ENCODE measurements around the gene NCOA1.
"Not testable (repeated sequence)": the region's sequence is repeated elsewhere in the genome, so short reads cannot be mapped to it uniquely, and the experiment has no call there.

NCOA1 gene

GRCh38 chr2:24650997-24651642 lies 160.1 kb downstream of the NCOA1 start:
- TF ChIP-seq GATA1 (IDR thresholded peaks at IDR 0.05; ENCODE audit: low read depth, low read length) (no peak), POLR2A (IDR thresholded peaks at IDR 0.05; ENCODE audit: low read length) (no peak)
- no peak for DNase-seq

- TF ChIP-seq POLR2A (IDR thresholded peaks at IDR 0.05; ENCODE audit: low read length): no peak
- TF ChIP-seq GATA1 (IDR thresholded peaks at IDR 0.05; ENCODE audit: low read depth, low read length): no peak
- no peak for DNase-seq
These were observed 160.6 kb downstream of the NCOA1 start for GRCh38 chr2:24651643-24652003.

DNA sequence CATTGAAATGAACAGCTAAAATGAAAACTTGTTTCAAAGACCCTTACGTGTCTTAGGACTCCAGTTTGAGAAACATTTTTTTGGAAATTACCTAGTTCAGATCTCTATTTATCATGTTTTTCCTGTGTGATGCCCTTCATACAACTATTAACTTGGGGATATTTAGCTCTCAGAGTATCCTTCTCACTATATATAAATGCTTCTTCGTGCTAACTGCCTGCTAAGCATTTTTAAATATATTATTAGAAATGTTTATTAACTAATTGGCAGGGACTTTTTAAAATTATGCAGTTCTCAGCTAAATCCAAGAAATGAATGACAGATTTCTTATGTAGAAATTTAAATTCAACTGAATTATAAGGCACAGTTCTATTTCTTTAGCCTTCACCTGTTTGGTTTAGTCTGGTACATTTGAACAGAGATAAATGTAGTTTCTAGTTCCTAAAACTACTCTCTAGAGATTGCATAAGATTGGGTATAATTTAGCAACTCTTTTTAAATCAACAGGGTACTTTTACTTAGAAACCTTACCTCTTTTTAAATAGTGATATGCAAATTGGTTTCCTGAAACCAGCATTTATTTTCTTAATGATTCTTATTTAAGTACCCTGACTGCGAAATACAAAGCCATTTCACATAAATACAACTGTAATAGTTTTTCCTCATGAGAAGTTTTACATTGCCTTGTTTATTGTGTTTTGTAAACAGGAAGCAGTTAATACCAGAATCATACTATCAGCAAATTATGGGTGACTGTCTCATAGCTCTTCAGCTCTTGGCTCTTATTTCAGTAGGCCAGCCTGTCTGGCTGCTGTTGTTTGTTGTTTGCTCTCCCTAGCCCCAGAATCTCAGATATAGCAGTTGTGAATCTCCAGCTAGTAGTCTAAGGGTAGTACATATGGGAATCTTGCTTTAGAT lies 161.5 kb downstream of the NCOA1 start:
- DNase-seq: no peak
- no peak for TF ChIP-seq POLR2A (IDR thresholded peaks at IDR 0.05; ENCODE audit: low read length)

- DNase-seq: no peak
- no peak for TF ChIP-seq GATA1 (IDR thresholded peaks at IDR 0.05; ENCODE audit: low read depth, low read length)
- TF ChIP-seq POLR2A (IDR thresholded peaks at IDR 0.05; ENCODE audit: low read length): no peak
These were observed 166.8 kb downstream of the NCOA1 start for GRCh38 chr2:24657818-24658217.

DNA sequence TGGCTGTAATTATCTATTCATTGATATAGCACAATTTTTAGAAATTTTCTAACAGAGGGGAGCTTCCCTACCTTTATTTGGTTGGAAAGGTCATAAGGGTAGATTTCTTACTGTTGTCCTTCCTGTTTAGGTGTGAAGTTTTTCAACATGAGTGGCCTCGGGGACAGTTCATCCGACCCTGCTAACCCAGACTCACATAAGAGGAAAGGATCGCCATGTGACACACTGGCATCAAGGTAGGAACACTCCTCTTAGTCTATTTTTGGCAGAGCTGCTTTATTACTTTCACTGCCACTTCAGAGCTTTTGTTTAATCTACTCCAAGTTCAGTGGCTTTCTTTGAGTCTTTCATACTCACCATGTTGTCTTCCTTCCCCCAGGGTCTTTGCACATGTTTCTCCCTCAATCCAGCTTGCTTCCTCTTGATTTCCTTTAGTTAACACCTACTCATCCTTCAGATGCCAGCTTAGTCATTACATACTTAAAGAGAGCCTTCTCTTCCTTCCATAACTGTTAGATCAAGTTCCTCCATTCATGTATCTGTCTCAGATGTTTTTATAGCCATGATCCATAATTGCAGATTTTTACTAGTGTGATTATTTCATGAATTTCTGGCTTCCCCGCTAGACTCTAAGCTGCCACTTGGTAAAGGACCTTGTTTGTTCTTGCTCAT lies 167.6 kb downstream of the NCOA1 start:
- DNase-seq: no peak
- TF ChIP-seq GATA1 (IDR thresholded peaks at IDR 0.05; ENCODE audit: low read depth, low read length) (no peak), POLR2A (IDR thresholded peaks at IDR 0.05; ENCODE audit: low read length) (no peak)

- TF ChIP-seq POLR2A (IDR thresholded peaks at IDR 0.05; ENCODE audit: low read length) (no peak), GATA1 (IDR thresholded peaks at IDR 0.05; ENCODE audit: low read depth, low read length) (no peak)
- DNase-seq: peak in 1 of 2 experiments; percentile 13
These were observed 168.8 kb downstream of the NCOA1 start for GRCh38 chr2:24659862-24660261.

- DNase-seq: no peak
- TF ChIP-seq GATA1 (IDR thresholded peaks at IDR 0.05; ENCODE audit: low read depth, low read length): no peak
- no peak for TF ChIP-seq POLR2A (IDR thresholded peaks at IDR 0.05; ENCODE audit: low read length)
These were observed 176.5 kb downstream of the NCOA1 start for GRCh38 chr2:24667542-24667941.

- no peak for DNase-seq
- TF ChIP-seq GATA1 (IDR thresholded peaks at IDR 0.05; ENCODE audit: low read depth, low read length) (no peak), POLR2A (IDR thresholded peaks at IDR 0.05; ENCODE audit: low read length) (no peak)
These were observed 180.2 kb downstream of the NCOA1 start for GRCh38 chr2:24671230-24671629.

GRCh38 chr2:24672589-24672988 lies 181.5 kb downstream of the NCOA1 start:
- no peak for DNase-seq
- no peak for TF ChIP-seq POLR2A (IDR thresholded peaks at IDR 0.05; ENCODE audit: low read length)
- TF ChIP-seq GATA1 (IDR thresholded peaks at IDR 0.05; ENCODE audit: low read depth, low read length): no peak

DNA sequence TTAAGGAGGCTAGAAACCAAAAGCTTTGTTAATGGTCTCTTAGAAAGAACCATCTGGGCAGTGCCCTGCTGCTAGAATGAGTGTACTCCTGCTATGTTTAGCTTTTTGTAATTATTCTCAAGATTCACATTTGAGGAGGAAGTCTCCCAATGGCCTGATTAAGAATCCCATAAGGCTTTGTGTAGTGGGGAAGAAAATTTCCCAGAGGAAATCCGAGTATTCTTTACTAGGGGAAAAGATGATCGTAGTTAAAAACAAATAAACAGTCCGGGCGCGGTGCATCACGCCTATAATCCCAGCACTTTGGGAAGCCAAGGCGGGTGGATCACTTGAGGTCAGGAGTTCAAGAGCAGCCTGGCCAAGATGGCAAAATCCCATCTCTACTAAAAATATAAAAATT lies 184.3 kb downstream of the NCOA1 start:
- DNase-seq: no peak

DNA sequence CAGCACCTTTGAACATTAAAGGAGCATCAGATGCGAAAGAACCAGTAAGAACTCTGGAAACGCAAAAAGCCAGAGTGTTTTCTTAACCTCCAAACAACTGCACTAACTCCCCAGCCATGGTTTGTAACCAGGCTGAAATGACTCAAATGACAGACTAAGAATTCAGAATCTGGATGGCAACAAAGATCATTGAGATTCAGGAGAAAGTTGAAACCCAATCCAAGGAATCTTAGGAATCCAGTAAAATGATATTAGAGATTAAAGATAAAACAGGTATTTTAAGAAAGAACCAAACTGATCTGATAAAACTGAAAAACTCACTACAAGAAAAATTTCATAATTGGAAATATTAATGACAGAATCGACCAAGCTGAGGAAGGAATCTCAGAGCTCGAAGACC lies 185.4 kb downstream of the NCOA1 start:
- DNase-seq: no peak
- TF ChIP-seq POLR2A (IDR thresholded peaks at IDR 0.05; ENCODE audit: low read length) (no peak), GATA1 (IDR thresholded peaks at IDR 0.05; ENCODE audit: low read depth, low read length) (no peak)

More for the DNA sequence above, 184.3 kb downstream of the NCOA1 start:
- TF ChIP-seq POLR2A (IDR thresholded peaks at IDR 0.05; ENCODE audit: low read length): no peak
- no peak for TF ChIP-seq GATA1 (IDR thresholded peaks at IDR 0.05; ENCODE audit: low read depth, low read length)

GRCh38 chr2:24678066-24678465 lies 187.0 kb downstream of the NCOA1 start:
- DNase-seq: not testable (repeated sequence)

DNA sequence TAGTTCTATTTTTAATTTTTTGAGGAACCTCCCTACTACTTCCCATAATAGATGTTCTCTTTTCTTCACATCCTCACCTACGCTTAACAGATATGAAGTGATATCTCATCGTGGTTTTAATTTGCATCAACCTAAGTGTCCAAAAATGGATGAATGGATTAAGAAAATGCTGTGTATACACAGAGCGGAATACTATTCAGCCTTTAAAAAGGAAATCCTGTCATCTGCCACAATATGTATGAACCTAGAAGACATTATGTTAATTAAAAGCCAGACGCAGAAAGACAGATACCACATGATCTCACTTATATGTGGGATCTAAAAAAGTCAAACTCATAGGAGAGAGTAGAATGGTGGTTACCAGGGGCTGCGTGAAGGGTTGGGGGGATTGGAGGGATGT lies 189.1 kb downstream of the NCOA1 start:
- DNase-seq: no peak
- no peak for TF ChIP-seq GATA1 (IDR thresholded peaks at IDR 0.05; ENCODE audit: low read depth, low read length)
- no peak for TF ChIP-seq POLR2A (IDR thresholded peaks at IDR 0.05; ENCODE audit: low read length)

GRCh38 chr2:24682304-24682703 lies 191.2 kb downstream of the NCOA1 start:
- no peak for TF ChIP-seq POLR2A (IDR thresholded peaks at IDR 0.05; ENCODE audit: low read length)
- no peak for TF ChIP-seq GATA1 (IDR thresholded peaks at IDR 0.05; ENCODE audit: low read depth, low read length)
- no peak for DNase-seq
